Right lung (tissue), 5 donors: ENCODE results near the gene DKKL1. TPM values are rescaled to one million over a fixed set of nuclear protein-coding genes. Genes with fewer than 3 reads are reported as not detected.

Experiments
- DNase-seq, 2 donors: peaks; one replicate each; pipeline ENCODE4 v3.0.0-alpha.2; 2013
- polyA plus RNA-seq, 5 donors: library from polyadenylated mRNA; unstranded; fragments of 120-200 nt; gene quantifications; one replicate each; pipeline versions ENCODE4 v1.2.1 to v1.2.3, GENCODE V29; 2013; ENCODE audit warnings: inconsistent platforms in 1 of 5, low replicate concordance in 1 of 5; ENCODE audit not compliant: insufficient read length in 5 of 5, insufficient read depth in 1 of 5

DKKL1 gene
- polyA plus RNA-seq, 5 donors: 2.4 to 5.0 (median 3.6) TPM

DNA sequence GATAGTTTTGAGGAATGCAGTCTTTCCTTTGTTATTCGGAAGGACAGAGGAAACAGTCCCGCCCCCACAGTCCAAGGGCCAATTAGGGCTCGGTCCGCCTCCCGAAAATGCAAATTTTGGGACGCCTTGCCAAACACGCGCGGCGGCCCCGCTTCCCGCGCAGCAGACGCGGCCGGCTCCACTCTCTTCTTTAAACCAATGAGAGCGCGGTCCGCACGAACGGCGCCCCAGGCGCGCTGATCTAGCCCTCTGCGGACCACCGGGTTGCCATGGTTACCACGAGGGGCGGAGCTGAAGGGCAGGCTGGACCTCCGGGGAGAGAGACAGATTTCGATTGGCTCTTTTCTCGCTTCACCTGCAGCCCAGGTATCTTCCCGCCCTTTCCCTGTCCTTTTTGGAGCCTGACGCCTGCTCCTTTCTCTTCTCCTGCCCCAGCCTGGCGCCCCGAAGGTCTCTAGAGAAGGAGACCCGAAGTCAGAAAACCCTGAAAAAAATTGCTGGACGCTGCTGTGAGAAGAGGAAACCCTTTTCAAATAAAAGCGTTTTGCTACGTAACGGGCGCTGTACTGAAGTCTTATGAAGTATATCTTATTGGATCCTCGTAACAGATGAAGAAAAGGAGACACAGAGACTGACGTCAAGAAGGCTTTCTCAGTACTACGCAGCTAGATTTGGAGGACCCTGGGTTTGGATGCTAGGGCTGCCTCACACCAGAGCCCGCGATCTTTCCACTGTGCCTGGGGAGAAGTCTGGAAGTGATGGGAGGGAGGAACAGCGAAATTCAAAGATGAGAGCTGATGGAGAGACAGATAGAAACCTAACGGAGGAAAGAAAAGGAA lies 57.6 kb downstream of the DKKL1 start:
- DNase-seq: peak; percentile 68 to 77

GRCh38 chr19:49421878-49422202 lies 58.2 kb downstream of the DKKL1 start:
- DNase-seq: no peak

DNA sequence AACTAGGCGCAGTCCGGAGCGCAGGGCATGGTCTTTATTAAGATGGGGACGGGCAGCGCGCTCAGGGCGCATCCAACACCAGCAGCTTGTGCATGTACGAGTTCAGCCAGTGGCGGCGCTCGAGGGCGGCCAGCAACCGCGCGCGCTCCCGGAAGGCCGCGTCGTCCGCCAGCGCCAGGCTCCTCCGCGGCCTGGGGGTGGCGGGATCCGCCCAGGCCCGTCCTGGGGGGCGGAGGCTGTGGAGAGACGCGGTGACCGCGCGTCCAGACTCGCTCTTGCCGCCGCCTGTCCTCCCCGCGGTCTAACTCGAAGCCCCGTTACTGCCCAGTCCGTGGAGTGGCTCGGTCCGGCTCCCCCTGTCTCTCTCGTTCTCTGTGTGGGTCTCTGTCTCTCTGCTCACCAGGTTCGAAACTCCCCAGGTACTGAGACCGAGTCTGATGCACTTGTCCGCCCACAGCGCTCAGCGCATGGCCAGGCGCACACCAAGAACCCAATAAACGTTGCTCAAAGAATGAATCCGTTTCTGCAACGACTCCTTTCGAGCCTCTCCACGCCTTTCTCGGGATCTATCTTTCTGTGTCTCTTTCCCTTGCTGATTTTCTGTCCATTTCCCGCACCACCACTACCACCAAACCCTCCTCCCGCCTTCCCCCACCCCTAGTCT lies 58.9 kb downstream of the DKKL1 start:
- DNase-seq: no peak

GRCh38 chr19:49423071-49423984 lies 59.7 kb downstream of the DKKL1 start, which contains the start of gene PTH2:
TSS of gene PTH2 (minus strand) at chr19:49423441. CDS start at chr19:49423339, 102 bp downstream.
- DNase-seq: no peak

DNA sequence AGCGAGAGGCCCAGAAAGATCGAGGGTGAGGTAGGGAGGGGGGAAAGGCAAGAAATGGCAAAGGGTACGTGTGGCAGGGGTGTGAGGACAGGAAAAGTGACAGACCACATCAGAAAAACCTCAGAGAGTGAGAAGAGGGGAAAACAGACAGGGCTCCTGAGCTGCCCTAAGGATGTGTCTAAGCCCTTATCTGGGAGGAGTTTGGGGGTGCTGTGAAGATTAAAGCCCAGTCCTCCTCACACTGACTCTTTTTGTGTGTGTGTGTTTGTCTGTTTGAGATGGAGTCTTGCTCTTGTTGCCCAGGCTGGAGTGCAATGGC lies 60.3 kb downstream of the DKKL1 start:
- no peak for DNase-seq

Other genes starting within 250 kb of the DKKL1 start
- 10 to 100 TPM in 2 of 5 donors, 1 to 10 TPM in 3; 6.4 to 14.5 (median 8.3) TPM for gene LIN7B, start 249.5 kb upstream of the DKKL1 start, polyA plus RNA-seq
- gene C19orf73, start 244.7 kb upstream of the DKKL1 start, polyA plus RNA-seq: under 1 TPM in 3 of 5 donors, not detected in 2; 0.24 to 0.39 (median 0.28) TPM
- gene PPFIA3, start 244.3 kb upstream of the DKKL1 start, polyA plus RNA-seq: 10 to 100 TPM in 1 of 5 donors, 1 to 10 TPM in 4; 4.7 to 10.4 (median 7.1) TPM
- 10 to 100 TPM in 2 of 5 donors, 1 to 10 TPM in 3; 8.7 to 13.7 (median 9.8) TPM for gene HRC, start 208.5 kb upstream of the DKKL1 start, polyA plus RNA-seq
- gene TRPM4, start 206.1 kb upstream of the DKKL1 start, polyA plus RNA-seq: 10 to 100 TPM; 11.5 to 31.7 (median 24.9) TPM
- 1 to 10 TPM; 2.7 to 5.3 (median 3.9) TPM for gene SLC6A16, start 38.7 kb upstream of the DKKL1 start, polyA plus RNA-seq
- gene CD37, start 28.5 kb upstream of the DKKL1 start, polyA plus RNA-seq: 10 to 100 TPM; 35.1 to 50.8 (median 44.1) TPM
- gene TEAD2, start 1.5 kb upstream of the DKKL1 start, polyA plus RNA-seq: 100 to 1,000 TPM; 105 to 138 (median 117) TPM
- not detected for gene KASH5, start 24.4 kb downstream of the DKKL1 start, polyA plus RNA-seq
- not detected for gene PTH2, start 59.6 kb downstream of the DKKL1 start, polyA plus RNA-seq
- gene GFY, start 61.5 kb downstream of the DKKL1 start, polyA plus RNA-seq: not detected
- under 1 TPM; 0.31 to 0.51 (median 0.34) TPM for gene SLC17A7, start 77.7 kb downstream of the DKKL1 start, polyA plus RNA-seq
- gene PIH1D1, start 87.9 kb downstream of the DKKL1 start, polyA plus RNA-seq: 10 to 100 TPM; 66.9 to 88.7 (median 78.2) TPM
- 10 to 100 TPM; 12.8 to 24.3 (median 14.0) TPM for gene ALDH16A1, start 89.3 kb downstream of the DKKL1 start, polyA plus RNA-seq
- 10 to 100 TPM in 1 of 5 donors, 1 to 10 TPM in 4; 4.8 to 10.1 (median 6.5) TPM for gene FLT3LG, start 110.3 kb downstream of the DKKL1 start, polyA plus RNA-seq
- 1,000 to 10,000 TPM; 3,241 to 4,813 (median 3,633) TPM for gene RPL13A, start 123.7 kb downstream of the DKKL1 start, polyA plus RNA-seq
- gene RPS11, start 132.6 kb downstream of the DKKL1 start, polyA plus RNA-seq: 1,000 to 10,000 TPM; 3,362 to 3,985 (median 3,582) TPM
- gene FCGRT, start 148.8 kb downstream of the DKKL1 start, polyA plus RNA-seq: 100 to 1,000 TPM; 258 to 406 (median 318) TPM
- 10 to 100 TPM; 13.9 to 48.4 (median 21.5) TPM for gene RCN3, start 164.1 kb downstream of the DKKL1 start, polyA plus RNA-seq
- 10 to 100 TPM; 51.0 to 80.7 (median 59.0) TPM for gene NOSIP, start 216.7 kb downstream of the DKKL1 start, polyA plus RNA-seq
- gene PRRG2, start 217.4 kb downstream of the DKKL1 start, polyA plus RNA-seq: 1 to 10 TPM; 3.3 to 6.1 (median 4.4) TPM
- gene PRR12, start 227.3 kb downstream of the DKKL1 start, polyA plus RNA-seq: 10 to 100 TPM; 15.9 to 35.4 (median 23.7) TPM